Adrenal gland (tissue), 5 donors: ENCODE measurements around the gene KCTD13.

Experiments
- CTCF ChIP-seq, 6 experiments: fragments of 450-650 bp in 4 of 6; fragments of 200-600 bp in 2 of 6; sonication (generic) in 1 of 6; IDR thresholded peaks; 1 replicate in 5 of 6; 2 replicates in 1 of 6; pipeline versions ENCODE4 v1.5.1 to v1.8.0; 2016 to 2021; ENCODE audit warnings: antibody characterized with exemption in 6 of 6, mild to moderate bottlenecking in 2 of 6, moderate library complexity in 1 of 6
- POLR2A ChIP-seq, 2 donors: fragments of 450-650 bp; IDR thresholded peaks; one replicate each; pipeline ENCODE4 v1.6.1; 2017; ENCODE audit warnings: antibody characterized with exemption in 2 of 2, mild to moderate bottlenecking in 2 of 2, moderate library complexity in 1 of 2
- donor health status: DM: no; HTN: no; CAD: no.

GRCh38 chr16:29857133-29857760 lies 68.8 kb downstream of the KCTD13 start:
- no peak for TF ChIP-seq CTCF (IDR thresholded peaks at IDR 0.05)
- TF ChIP-seq POLR2A (IDR thresholded peaks at IDR 0.05) = peak in 1 of 2 donors; percentile 48
